Muscle layer of colon (tissue), 2 donors: ENCODE results near the gene UBR7.

Source experiments
- H3K27ac ChIP-seq: one replicate; pipeline ENCODE4 v1.7.0; 2013; ENCODE audit warnings: low read depth, mild to moderate bottlenecking, low read length, moderate library complexity
- H3K27me3 ChIP-seq, 2 donors: one replicate each; pipeline ENCODE4 v1.7.0; 2013; ENCODE audit warnings: low read length in 2 of 2, mild to moderate bottlenecking in 2 of 2; ENCODE audit not compliant: insufficient read depth in 2 of 2, control insufficient read depth in 1 of 2
- H3K36me3 ChIP-seq: one replicate; pipeline ENCODE4 v1.7.0; 2013; ENCODE audit warnings: mild to moderate bottlenecking, low read length; ENCODE audit not compliant: insufficient read depth
- H3K4me1 ChIP-seq: one replicate; pipeline ENCODE4 v1.7.0; 2013; ENCODE audit warnings: mild to moderate bottlenecking, low read length; ENCODE audit not compliant: insufficient read depth
- H3K4me3 ChIP-seq, 2 donors: one replicate each; pipeline ENCODE4 v1.7.0; 2013; ENCODE audit warnings: low read length in 2 of 2, low read depth in 1 of 2, mild to moderate bottlenecking in 1 of 2, moderate library complexity in 1 of 2
- H3K9ac ChIP-seq: one replicate; pipeline ENCODE4 v1.7.0; 2013; ENCODE audit warnings: low read length
- H3K9me3 ChIP-seq: one replicate; pipeline ENCODE4 v1.7.0; 2013; ENCODE audit warnings: mild to moderate bottlenecking, low read length
- donor health status: abdominal sarcoma.
- donor health status: Adenocarcinoma of cecum.

UBR7 gene

DNA sequence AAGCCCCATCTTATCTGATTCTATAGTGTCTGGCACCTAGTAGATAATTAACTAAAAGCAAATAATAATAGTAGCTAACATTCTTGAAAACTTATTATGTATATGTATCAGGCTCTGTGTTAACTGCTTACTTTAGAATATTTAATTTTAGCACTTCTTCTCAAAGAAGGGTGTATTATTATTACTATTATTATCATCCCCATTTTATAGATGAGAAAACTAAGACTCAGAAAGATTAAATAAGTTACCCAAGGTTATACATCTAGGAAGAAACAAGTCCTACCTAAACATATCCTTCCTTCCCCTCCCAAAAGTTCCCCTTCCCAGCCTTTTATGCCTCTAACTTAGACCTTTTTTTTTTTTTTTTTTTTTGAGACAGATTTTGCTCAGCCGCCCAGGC, 61.4 kb downstream of the UBR7 start:
- no peaks in the 10 kb centered on the region for H3K27me3 ChIP-seq
- no peaks in the 10 kb centered on the region for H3K9me3 ChIP-seq
- H3K36me3 ChIP-seq, result peaks cover 3% of the 10 kb centered on the region
- H3K4me1 ChIP-seq, result no peaks in the 10 kb centered on the region
- H3K27ac ChIP-seq, result no peak overlapping the region
- H3K4me3 ChIP-seq, result no peak overlapping the region
- H3K9ac ChIP-seq, result no peak overlapping the region

DNA sequence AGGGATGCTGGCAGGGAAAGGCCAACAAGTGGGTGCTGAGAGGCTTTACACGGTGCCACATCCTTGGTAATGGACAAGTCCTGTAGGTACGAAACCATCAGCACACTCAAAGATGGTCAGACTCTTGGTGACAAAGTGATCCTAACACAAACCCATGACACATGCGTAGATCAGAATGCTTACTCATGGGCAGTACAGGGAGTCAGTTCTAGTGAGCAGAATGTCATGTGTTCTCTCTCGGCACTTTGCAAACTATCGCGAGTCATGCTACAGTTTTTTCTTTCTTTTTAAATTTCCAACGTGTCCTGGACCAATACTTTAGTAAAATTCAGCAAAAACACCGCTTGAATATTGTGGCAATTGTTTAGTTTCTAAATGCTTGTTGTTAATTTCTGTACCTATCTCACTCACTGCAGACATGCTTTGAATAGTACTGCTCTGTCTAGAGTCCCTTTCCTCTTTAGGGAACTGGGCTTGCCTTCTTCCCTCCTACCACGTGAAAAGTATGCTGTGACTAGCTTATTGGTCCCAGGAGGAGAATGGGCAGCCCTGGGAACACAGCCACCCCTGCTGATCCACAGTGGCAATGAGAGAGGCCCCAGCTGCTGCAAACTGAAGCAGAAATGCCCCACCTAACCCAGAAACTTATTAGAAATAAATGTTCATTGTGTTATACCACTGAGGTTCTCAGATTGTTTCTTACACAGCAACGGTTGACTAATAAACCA, 62.4 kb downstream of the UBR7 start:
- Histone ChIP-seq H3K9me3 (no peaks in the 10 kb centered on the region), H3K4me1 (no peaks in the 10 kb centered on the region), H3K27ac (no peak overlapping the region), H3K27me3 (no peaks in the 10 kb centered on the region), H3K9ac (no peak overlapping the region), H3K36me3 (no peaks in the 10 kb centered on the region), H3K4me3 (no peak overlapping the region)

DNA sequence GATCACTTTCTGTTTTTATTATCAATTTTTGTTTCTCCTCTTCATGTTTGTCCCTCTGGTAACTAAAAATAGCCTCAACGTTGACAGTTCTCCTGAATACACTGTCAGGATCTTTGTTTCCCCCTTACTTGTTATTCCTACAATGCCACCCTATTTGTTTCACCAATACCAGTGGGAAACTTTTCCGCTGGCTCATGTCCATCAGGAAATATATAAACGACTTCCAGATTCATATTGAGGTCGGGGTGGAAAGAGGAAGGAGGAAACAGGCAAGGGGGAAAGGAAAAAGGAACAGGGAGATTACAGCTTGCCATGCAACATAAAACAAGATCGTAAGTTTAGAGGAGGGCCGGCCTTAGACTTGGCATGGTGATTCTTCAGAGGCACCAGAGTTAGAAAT, 64.1 kb downstream of the UBR7 start:
- H3K4me3 ChIP-seq, result no peak overlapping the region
- no peak overlapping the region for H3K9ac ChIP-seq
- H3K27me3 ChIP-seq, result no peaks in the 10 kb centered on the region
- no peak overlapping the region for H3K27ac ChIP-seq
- no peaks in the 10 kb centered on the region for H3K36me3 ChIP-seq
- no peaks in the 10 kb centered on the region for H3K9me3 ChIP-seq
- H3K4me1 ChIP-seq, result no peaks in the 10 kb centered on the region

DNA sequence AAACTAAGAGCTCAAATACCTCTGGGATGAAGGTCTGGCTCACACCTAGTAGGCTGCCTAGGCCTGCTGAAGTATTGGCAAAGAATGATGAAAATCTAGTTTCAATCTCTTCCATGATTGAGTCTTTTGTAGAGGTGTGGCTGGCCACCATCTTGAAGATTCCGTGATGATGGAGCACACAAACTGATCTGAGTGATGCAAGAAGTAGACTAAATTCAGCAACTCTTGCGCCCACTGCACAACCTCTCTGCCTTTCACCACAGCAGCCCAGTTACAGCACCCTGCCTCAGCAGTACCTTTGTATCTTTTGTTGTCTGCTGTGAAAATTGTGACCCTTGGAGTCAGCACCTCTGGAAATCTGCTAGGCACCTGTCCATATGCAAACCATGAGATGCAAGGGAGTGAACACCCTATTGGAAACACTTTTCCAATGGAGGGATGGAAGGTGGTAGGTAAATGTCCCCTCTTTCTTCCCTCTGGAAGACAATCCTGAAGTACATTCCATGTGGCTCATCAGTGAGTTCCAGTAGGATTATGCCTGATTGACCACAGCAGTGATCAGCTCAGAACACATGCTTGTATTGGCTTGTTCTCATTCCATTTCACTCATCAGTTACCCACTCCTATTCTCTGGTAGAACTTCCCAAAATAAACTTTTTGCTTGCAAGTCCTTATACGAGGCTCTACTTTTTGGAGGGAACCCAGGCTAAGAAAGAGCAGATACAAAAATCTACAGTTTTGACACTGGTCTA, 67.2 kb downstream of the UBR7 start:
- no peaks in the 10 kb centered on the region for H3K9me3 ChIP-seq
- H3K36me3 ChIP-seq, result no peaks in the 10 kb centered on the region
- H3K4me3 ChIP-seq, result no peak overlapping the region
- no peak overlapping the region for H3K9ac ChIP-seq
- H3K27me3 ChIP-seq, result no peaks in the 10 kb centered on the region
- H3K27ac ChIP-seq, result no peak overlapping the region
- H3K4me1 ChIP-seq, result no peaks in the 10 kb centered on the region

DNA sequence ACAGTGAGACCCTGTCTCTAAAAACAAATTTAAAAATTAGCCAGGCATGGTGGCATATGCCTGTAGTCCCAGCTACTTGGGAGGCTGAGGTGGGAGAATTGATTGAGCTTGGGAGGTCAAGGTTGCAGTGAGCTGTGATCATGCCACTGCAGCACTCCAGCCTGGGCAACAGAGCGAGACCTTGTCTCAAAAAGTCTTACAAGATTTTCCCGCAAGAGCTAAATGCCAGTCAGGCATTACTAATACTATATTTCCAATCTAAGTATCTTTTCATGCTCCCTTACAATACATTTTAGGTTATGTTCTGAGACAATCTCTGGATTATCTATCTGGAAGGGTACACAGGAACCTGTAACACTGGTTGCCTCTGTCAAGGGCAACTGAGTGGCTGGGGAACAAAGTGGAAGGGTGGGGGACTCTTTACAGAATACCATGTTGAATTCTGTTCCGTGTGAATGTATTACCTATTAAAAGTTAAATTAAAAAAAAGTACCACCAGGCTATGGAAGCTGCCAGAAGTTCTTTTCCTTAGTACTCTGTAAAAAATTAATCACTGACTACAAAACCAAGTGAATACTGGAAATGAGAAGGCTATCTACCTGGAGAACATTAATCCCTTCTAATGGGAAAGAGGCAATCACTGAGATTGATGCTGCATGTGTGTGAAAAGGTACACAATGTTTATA, 69.1 kb downstream of the UBR7 start:
- Histone ChIP-seq H3K9me3 (no peaks in the 10 kb centered on the region), H3K4me1 (no peaks in the 10 kb centered on the region), H3K4me3 (no peak overlapping the region), H3K27ac (no peak overlapping the region), H3K9ac (no peak overlapping the region), H3K27me3 (no peaks in the 10 kb centered on the region), H3K36me3 (no peaks in the 10 kb centered on the region)
